Sciatic nerve (tissue), 2 donors: ENCODE results near the gene BDH1. TPM values are rescaled to one million over a fixed set of nuclear protein-coding genes. Genes with fewer than 3 reads are reported as not detected.
"Not testable (repeated sequence)": the region's sequence is repeated elsewhere in the genome, so short reads cannot be mapped to it uniquely, and the experiment has no call there.

Experiments used
- ATAC-seq: fragments of 200-7000 bp; cut with Tn5 transposase; one replicate; pipeline ENCODE4 v1.9.1; 2020; ENCODE audit warnings: mild to moderate bottlenecking, moderate library complexity
- DNase-seq: peaks from one replicate; pipeline ENCODE4 v3.0.0-alpha.2; 2020; ENCODE audit warnings: low spot score
- intact Hi-C: fragments of 100-400 bp; cut with DNase I; formaldehyde crosslinking; loops from one replicate; pipeline ENCODE4 v1.14.2; 2022
- total RNA-seq: library from RNA; stranded (reverse); fragmentation: NEBNext Ultra II Directional; extraction: Animal tissue kit (Norgen Biotek cat#: 25700); gene quantifications from one replicate; pipeline ENCODE4 v1.2.1, GENCODE V29; 2021
- donor health status: DM: no; HTN: no; CAD: no.
- donor health status: DM: no; HTN: no; CAD: no.

Gene BDH1, protein sequence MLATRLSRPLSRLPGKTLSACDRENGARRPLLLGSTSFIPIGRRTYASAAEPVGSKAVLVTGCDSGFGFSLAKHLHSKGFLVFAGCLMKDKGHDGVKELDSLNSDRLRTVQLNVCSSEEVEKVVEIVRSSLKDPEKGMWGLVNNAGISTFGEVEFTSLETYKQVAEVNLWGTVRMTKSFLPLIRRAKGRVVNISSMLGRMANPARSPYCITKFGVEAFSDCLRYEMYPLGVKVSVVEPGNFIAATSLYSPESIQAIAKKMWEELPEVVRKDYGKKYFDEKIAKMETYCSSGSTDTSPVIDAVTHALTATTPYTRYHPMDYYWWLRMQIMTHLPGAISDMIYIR
- 9.7 TPM for total RNA-seq

DNA sequence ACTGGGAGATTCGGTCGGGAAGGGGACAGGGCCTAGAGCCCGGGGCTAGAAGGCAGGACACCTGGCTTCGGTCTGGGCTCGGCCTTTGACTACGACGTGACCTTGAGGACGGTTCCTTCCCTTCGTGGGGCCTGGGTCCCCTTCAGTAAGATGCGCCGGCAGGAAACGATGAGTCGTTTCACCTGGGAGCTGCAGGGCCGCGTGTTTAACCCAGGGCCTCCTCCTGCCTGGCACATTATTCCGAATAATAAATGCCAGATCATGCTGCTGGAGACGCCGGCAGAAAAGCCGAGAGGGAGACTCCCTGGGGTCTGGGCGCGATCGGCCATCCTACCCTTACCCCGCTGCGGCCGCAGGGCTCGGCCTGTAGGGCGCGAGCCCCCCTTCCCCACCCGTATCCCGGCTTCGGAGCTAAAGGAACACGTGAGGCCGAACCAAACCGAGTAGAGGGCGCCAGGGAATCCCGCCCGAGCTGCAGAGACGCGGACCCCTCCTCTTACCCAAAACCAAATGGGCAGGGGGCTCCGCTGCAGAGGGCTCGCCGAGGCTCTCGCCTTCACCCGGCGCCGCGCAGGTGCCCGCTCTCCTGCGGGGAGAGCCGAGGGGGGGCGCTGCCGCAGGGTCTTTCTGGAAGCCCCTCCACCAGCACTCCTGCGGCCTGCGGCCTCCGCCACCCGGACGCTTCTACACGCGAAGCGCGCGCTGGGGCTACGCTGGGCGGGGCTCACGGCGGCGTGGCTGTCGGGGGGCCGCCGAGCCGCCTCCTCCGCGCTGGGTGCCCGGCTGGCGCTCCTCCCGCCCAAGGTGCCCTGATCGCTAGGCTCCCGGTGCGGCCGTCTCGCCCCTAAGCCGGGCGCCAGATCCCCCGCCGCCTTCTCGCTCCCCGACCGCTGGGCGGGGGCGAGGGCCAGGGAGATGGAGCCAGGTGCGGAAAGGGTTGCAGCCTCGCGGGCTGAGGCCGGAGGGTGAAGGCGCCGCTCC lies at the start of gene BDH1:
Gene BDH1, minus strand, starts transcription at position 688 of the 981 bp plus-strand sequence. CDS start 9,525 bp downstream, outside the sequence.
- peak; percentile 35 for ATAC-seq
- DNase-seq = no peak
- intact Hi-C loops = no loop called here

DNA sequence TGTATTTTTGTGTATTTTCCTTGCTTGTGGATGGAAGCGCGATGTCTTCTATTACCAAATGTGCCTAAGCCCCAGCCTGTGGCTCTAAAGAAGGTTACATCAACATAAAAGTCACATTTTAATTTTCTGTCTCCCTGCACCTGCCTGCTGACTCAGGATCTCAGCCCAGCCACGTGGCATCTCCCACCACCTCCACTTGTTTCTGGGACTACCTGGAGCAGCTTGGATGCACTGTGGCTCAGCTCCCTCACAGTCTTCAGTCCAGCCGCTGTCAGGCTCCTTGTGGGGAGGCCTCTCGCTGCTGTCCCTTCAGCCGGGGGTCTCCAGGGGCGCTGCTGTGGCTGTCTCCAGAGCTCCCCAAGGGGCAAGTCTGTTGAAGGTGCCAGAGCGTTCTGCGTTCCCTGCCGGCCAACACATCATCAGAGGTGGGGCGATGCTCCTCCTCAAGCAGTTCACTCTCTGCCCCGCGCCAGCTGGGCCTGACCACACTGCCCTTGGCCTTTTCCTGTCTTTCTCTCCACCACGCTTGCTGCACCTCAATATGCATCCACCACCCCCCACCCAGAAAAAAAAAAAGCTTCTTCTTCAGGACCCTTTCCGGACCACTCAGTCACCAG lies 47.7 kb upstream of the BDH1 start:
- DNase-seq = no peak
- intact Hi-C loops = no loop called here

DNA sequence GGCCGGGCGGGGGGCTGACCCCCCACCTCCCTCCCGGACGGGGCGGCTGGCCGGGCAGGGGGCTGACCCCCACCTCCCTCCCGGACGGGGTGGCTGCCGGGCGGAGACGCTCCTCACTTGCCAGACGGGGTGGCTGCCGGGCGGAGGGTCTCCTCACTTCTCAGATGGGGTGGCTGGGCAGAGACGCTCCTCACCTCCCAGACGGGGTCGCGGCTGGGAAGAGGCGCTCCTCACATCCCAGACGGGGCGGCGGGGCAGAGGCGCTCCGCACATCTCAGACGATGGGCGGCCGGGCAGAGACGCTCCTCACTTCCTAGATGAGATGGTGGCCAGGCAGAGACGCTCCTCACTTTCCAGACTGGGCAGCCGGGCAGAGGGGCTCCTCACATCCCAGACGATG lies 46.6 kb upstream of the BDH1 start:
- intact Hi-C loops, ATAC-seq, DNase-seq: not testable (repeated sequence)

More for the DNA sequence above, 47.7 kb upstream of the BDH1 start:
- ATAC-seq = no peak

DNA sequence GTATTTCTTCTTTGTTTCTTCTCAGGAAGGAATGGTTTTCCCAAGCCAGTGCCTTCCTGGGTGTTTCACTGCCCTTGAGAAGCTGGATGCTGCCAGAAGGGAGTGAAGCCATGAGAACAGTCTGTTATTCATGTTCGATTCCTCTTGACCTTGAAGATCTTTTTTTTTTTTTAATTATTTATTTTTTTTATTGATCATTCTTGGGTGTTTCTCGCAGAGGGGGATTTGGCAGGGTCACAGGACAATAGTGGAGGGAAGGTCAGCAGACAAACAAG lies 45.7 kb upstream of the BDH1 start:
- ATAC-seq, intact Hi-C loops: not testable (repeated sequence)

DNA sequence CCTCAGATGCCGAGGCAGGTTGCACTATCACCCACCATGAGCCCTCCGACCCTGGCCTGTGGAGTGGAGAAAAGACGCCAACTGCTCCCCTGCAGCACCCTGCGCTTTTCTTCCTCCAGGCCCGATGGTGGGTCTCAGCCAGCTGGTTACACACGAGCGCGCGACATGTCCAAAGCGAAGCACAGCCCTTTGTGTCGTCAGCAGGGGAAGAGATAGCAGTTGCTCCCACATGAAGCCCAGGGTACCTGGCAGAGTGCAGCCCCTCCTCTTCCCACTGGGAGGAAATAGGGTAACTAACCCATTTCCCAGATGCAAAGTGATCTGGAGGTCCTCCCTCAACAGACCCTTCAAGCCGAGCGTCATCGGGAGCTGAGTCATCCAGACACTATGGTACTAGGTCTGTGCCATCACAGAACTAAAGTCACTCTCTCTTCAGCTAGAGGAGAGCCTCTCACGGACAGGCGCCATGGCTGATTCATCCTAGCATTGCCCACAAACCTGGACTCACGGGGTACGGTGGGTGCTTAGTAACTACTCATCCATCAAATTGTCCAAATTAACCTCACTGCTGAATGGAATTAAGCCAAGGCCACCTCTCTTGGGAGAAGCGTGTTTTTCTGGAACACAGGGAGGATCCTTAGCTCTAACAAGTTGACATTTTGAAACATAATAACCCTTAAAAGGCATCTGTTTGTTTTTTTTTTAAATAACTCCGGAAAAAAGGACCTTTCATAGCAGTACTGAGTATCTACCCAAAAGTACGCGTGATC lies 45.2 kb upstream of the BDH1 start:
- DNase-seq (no peak), ATAC-seq (peak; percentile 85)
- intact Hi-C loops = no loop called here

More for the DNA sequence above, 45.7 kb upstream of the BDH1 start:
- not testable (repeated sequence) for DNase-seq

DNA sequence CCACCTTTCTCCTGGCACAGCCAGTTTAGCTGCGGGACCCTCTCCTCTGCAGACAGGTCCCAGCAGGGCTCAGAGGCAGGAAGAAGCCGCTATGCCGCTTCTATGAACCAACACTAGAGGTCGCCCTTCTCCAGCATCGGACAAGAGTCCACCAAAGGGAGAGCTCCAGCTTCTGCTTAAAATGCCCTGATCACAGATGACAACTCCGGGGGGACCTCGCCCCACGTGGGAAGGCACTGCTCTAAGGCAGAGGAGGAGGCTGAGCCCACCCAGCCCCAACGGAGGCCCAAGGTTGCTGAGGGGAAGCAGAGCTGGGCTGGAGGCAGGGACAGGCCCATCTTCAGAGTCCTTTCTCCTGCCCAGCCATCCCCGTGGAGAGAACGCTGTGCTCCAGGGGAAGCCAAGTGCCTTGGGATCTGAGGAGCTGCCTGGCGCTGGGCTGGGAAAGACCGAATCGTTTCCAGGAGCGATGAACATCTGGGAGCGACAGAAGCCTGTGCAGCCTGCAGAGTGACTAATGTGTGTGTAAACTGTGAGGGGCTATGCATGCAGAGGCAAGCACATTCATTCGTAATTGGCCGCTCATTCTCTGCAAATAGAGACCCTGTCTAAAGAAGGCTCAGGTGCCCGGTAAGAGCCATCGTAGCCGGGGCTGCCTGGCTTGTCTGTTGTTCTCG lies 43.5 kb upstream of the BDH1 start:
- ATAC-seq (peak; percentile 86), DNase-seq (peak; percentile 86)
- intact Hi-C loops = no loop called here

DNA sequence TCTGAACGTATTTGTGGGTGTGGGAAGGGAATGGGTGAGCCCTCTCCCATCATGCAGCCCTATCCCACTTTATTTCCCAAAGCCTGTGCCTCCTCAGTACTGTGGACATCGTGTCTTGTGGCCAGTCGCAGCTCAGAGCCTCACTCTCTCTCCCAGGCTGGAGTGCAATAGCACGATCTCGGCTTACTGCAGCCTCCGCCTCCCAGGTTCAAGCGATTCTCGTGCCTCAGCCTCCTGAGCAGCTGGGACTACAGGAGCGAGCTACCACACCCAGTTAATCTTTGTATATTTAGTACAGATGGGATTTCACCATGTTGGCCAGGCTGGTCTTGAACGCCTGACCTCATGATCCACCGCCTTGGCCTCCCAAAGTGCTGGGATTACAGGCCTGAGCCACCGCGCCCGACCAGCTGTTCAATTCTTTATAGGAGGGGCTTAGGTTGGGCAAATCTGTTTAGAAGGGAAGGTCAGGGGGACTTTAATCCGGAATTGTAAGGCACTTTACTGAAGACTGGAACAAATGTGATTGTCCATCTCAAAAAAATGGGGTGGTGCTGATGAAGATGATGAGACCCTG lies 42.7 kb upstream of the BDH1 start:
- DNase-seq = no peak
- intact Hi-C loops = no loop called here
- ATAC-seq = no peak

DNA sequence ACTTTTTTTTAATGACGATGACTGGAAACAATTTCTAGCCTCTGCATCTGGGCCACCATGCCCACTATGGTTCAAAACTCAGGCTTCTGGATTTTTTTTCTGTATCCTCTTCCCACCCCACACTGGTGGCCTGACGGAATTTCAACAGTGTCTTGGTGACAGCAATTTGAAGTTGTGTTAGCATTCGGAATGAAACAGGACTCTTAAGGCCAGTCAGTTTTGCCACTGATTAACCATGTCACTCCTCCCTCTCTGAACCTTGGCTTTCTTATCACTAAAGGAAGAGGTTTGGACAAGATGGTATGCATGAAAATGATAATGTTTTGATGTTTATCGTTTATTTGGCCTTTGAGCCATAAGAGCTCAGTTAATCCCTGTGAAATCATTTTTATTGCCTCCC lies 41.6 kb upstream of the BDH1 start:
- DNase-seq = no peak
- ATAC-seq = no peak
- intact Hi-C loops = no loop called here

DNA sequence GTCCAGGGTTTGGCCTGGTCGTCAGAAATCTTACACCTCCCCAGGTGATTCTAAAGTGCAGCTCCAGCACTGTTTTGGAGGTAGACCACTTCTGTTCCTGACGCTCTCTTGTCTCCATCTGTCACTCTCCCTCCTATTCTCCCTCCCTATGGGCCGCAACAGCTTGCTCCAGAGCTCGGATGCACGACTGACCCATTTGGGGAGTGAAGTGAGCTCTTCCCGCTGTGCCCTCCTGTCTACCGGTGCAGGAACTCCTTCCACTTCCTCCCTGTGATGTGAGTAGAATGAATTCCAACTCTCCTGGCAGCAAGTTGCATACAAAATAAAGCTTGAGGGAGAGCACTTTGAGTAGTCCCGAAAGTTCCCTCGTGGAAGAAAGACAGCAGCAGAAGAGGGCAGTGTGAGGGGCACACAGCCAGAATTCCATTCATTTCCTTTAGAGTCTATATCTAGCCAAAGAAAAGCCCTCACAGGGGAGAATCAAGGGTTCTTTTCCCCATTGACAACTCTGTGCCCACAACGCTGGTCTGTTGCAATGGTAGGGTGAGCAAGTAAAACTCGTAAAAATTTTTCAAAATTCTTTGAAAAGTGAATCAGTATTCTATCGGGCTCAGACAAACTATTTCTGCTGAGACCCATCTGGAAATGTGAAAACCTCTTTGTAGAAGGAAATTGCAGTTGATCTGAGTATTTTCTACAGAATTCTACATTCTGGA lies 39.9 kb upstream of the BDH1 start:
- intact Hi-C loops = no loop called here
- ATAC-seq = no peak
- no peak for DNase-seq

DNA sequence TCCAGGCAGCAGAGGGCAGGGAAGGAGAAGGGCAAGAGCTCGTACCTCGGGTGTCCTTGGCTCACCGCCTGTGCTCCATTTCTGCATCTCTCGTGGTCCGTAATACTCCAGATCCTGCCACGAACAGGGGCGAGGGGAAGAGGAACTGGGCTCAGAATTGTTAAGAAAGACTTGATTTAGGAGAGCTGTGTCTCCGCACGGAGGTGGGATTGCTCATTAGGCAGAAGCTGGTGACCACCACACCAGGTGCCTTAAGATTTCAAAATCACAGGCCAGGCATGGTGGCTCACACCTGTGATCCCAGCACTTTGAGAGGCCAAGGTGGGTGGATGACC lies 37.2 kb upstream of the BDH1 start:
- DNase-seq (no peak), ATAC-seq (no peak)
- intact Hi-C loops = no loop called here

DNA sequence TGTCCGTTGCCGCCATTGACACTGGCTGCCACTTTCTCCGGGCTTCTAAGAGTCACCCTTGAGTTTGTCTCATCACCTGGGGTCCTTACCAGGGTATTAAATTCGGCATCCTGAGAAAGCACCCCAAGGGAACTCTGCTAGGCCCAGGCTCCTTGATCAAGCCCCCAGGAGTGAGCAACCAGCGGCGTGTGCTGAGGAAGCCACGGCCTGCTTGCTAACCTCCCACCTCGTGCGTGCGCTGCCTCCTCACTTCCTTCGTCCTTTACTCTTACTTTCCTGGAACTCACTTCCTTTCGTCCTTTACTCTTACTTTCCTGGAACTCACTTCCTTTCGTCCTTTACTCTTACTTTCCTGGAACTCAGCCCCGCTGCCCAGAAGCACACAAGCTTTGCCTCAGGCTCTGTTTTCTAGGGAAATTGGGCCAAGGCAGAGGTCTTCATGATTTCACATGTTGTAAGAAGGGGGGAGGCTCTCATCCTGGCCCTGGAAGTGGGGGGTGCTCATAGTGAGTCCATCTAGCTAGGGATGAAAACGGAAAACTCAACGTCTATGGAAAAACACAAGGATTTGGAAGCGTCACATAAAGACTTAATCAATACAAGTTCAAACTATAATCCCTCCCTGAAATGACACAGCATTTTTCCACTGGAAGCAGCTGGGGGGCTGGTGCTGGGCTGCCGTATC lies 36.7 kb upstream of the BDH1 start:
- ATAC-seq (no peak), DNase-seq (no peak)
- intact Hi-C loops = no loop called here

DNA sequence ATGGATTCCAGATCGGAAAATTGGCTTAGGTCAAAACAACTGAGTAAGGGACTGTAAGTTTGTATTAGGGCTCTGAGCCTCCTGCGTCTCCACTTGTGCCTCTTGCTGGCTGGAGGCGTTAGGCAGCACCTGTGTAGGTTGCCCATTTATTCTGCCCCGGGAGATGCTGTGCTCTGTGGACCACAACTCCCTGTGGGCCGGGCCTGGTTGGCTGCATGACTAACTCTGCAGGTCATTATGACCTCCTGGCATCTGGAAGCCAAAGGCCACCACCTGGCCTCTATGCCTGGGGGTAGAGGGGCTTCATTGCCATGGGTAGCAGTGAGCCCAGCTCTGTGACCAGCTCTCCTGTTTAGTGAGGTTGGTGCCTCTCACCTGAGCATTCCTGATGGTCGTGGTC lies 36.0 kb upstream of the BDH1 start:
- DNase-seq = no peak
- ATAC-seq = no peak
- intact Hi-C loops = no loop called here

DNA sequence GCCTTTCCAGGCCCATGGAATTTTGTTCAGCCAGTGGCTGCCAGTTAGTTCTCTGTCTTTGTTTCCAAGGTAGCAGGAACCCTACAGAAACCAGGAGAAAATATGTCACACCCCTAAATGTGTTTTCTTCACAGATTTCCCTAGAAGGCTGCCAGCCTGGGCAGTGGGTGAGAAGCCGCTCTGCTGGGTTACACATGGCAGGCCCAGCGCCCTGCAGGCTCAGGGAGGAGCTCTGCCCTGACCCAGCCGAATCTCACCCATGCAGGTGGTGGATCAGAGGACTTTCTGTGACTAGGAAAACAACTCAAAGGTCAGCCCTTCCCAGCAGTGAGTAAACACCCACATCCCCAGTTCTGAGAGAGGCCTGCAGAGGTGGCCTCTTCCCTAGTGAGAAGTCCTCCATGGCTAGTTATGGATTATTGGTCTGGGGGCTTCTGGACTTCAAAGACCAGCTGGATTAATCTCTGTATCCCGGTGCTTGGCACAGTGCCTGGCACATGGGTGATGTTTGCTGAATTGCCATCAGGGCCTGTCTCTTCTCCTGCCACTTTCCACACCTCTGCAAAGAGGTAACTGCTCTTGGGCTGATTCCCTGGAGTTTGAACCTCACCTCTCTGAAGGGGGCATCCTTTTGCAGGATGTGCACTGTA lies 34.7 kb upstream of the BDH1 start:
- ATAC-seq = no peak
- intact Hi-C loops = no loop called here
- no peak for DNase-seq

DNA sequence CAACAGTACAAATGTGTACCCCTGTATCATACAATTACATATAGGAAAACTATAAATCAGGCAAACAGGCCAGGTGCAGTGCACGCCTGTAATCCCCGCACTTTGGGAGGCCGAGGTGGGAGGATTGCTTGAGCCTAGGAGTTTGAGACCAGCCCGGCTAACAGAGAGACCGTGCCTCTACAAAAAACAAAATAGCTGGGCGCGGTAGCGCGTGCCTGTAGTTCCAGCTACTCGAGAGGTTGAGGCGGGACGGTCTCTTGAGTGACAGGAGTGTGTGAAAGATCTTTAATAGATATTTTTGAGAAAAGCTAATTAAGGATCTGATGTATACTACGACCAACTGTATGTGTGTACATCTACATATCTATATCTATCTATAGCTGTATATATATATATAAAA lies 33.8 kb upstream of the BDH1 start:
- intact Hi-C loops = no loop called here
- no peak for ATAC-seq
- no peak for DNase-seq

DNA sequence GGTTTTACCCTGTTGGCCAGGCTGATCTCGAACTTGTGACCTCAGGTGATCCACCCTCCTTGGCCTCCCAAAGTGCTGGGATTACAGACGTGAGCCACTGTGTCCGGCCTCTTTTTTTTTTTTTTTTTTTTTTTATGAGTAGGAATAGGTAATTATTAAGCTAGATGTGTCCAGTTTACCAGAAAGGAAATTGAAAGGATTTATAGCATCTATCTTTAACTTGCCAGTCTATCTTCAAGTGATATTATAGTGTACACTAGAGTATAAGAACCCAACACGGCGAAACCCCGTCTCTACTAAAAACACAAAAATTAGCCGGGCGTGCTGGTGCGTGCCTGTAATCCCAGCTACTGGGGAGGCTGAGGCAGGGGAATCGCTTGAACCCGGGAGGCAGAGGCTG lies 31.0 kb upstream of the BDH1 start:
- ATAC-seq, intact Hi-C loops, DNase-seq: not testable (repeated sequence)

DNA sequence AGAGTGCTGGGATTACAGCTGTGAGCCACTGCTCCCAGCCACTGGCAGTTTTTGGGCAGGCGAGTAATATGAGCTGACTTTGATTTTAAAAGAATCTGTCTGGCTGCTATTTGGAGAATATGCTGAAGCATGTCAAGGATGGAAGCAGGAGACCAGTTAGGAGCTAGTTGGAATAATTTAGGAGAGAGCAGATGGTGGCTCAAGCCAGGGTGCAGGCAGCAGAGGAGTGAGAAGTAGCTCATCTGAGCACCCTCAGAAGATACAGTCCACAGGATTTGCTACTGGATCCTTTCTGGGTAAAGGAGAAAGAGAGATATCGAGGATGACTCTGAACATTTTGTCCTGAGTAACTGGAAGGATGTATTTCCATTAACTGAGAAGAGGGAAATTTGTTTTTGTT lies 30.4 kb upstream of the BDH1 start:
- ATAC-seq = no peak
- DNase-seq = no peak
- intact Hi-C loops = no loop called here

DNA sequence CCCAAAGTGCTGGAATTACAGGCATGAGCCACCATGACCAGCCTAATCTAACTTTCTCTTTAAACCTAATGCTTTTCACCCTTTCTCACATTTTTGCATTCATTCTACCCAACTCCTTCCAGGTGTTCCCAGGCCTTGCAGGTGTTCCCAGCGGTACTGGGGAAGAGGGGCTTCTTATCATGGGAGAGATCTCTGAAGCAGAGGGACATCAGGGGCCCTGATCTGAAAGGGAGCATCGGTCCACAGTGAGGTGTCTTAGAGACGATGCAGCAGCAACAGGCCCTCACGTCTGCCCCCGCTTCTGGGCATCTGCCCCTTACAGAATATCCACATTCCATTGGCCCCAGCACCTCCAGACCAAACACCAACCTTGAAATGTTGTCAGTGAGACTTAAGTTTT lies 29.0 kb upstream of the BDH1 start:
- DNase-seq = no peak
- intact Hi-C loops = no loop called here
- no peak for ATAC-seq
